SK-N-SH treated with all-trans-retinoic acid at 6 μM for 48 hours (cell line): ENCODE measurements around the gene GSG1.

ENCODE experiments used
- ATAC-seq: fragments of 200-7000 bp; cut with Tn5 transposase; 3 replicates; pipeline ENCODE4 v1.9.1; 2020; ENCODE audit warnings: mild to moderate bottlenecking, moderate library complexity
- ARNTL ChIP-seq: fragments of 450-650 bp; formaldehyde crosslinking; IDR thresholded peaks from 2 replicates; pipeline ENCODE4 v1.5.0; 2020; ENCODE audit warnings: low read depth, mild to moderate bottlenecking, moderate library complexity, borderline replicate concordance
- BACH2 ChIP-seq: fragments of 250-450 bp; sonication (Bioruptor Pico); IDR thresholded peaks from 2 replicates; pipeline ENCODE4 v1.9.0; 2021; ENCODE audit warnings: mild to moderate bottlenecking, borderline replicate concordance
- CSDC2 ChIP-seq: fragments of 250-450 bp; sonication (Bioruptor Pico); IDR thresholded peaks from 2 replicates; pipeline ENCODE4 v1.5.0; 2020; ENCODE audit warnings: mild to moderate bottlenecking, moderate library complexity
- ESRRG ChIP-seq: fragments of 250-450 bp; sonication (Bioruptor Pico); IDR thresholded peaks from 2 replicates; pipeline ENCODE4 v1.6.1; 2021; ENCODE audit warnings: mild to moderate bottlenecking
- OSR1 ChIP-seq: fragments of 250-450 bp; sonication (Bioruptor Pico); IDR thresholded peaks from 2 replicates; pipeline ENCODE4 v1.8.0; 2022; ENCODE audit warnings: moderate library complexity, mild to moderate bottlenecking, inconsistent platforms
- PPARA ChIP-seq: fragments of 250-450 bp; sonication (Bioruptor Pico); IDR thresholded peaks from 2 replicates; pipeline ENCODE4 v1.5.0; 2020; ENCODE audit warnings: mild to moderate bottlenecking, borderline replicate concordance
- RARB ChIP-seq: fragments of 250-450 bp; sonication (Bioruptor Pico); IDR thresholded peaks from 2 replicates; pipeline ENCODE4 v1.8.0; 2021; ENCODE audit warnings: mild to moderate bottlenecking, moderate library complexity
- SNAI2 ChIP-seq: fragments of 250-450 bp; sonication (Bioruptor Pico); IDR thresholded peaks from 2 replicates; pipeline ENCODE4 v1.5.0; 2020; ENCODE audit warnings: mild to moderate bottlenecking, moderate library complexity
- ZC3H10 ChIP-seq: fragments of 250-450 bp; sonication (Bioruptor Pico); IDR thresholded peaks from 2 replicates; pipeline ENCODE4 v1.5.1; 2021; ENCODE audit warnings: mild to moderate bottlenecking, moderate library complexity
- ZFP3 ChIP-seq: fragments of 250-450 bp; sonication (Bioruptor Pico); IDR thresholded peaks from 2 replicates; pipeline ENCODE4 v1.5.0; 2020; ENCODE audit warnings: mild to moderate bottlenecking, moderate library complexity
- ZFP30 ChIP-seq: fragments of 450-650 bp; formaldehyde crosslinking; IDR thresholded peaks from 2 replicates; pipeline ENCODE4 v1.5.0; 2022; ENCODE audit warnings: mild to moderate bottlenecking, moderate library complexity
- ZNF8 ChIP-seq: fragments of 450-650 bp; formaldehyde crosslinking; IDR thresholded peaks from 2 replicates; pipeline ENCODE4 v1.5.0; 2020; ENCODE audit warnings: mild to moderate bottlenecking, moderate library complexity
- TF ChIP-seq, protein P1 (sequence below): fragments of 250-450 bp; sonication (Bioruptor Pico); IDR thresholded peaks from 2 replicates; pipeline ENCODE4 v1.8.0; 2020; ENCODE audit warnings: mild to moderate bottlenecking, moderate library complexity, borderline replicate concordance
- TF ChIP-seq, protein P2 (sequence below): fragments of 250-450 bp; sonication (Bioruptor Pico); IDR thresholded peaks from 2 replicates; pipeline ENCODE4 v1.5.0; 2020; ENCODE audit warnings: mild to moderate bottlenecking, moderate library complexity
- TF ChIP-seq, protein P3 (sequence below): fragments of 250-450 bp; sonication (Bioruptor Pico); IDR thresholded peaks from 2 replicates; pipeline ENCODE4 v1.8.0; 2021; ENCODE audit warnings: low read depth, mild to moderate bottlenecking, moderate library complexity, borderline replicate concordance
- TF ChIP-seq, protein P4 (sequence below): fragments of 250-450 bp; sonication (Bioruptor Pico); IDR thresholded peaks from 2 replicates; pipeline ENCODE4 v1.5.1; 2021; ENCODE audit warnings: mild to moderate bottlenecking, moderate library complexity

The GSG1 gene

GRCh38 chr12:13082861-13083260, 20.6 kb downstream of the GSG1 start (continued):
- TF ChIP-seq ZC3H10 (no peak), BACH2 (CRISPR knock-in tag) (no peak), ZNF8 (CRISPR knock-in tag) (no peak), PPARA (CRISPR knock-in tag) (no peak), ZFP3 (CRISPR knock-in tag) (no peak), RARB (CRISPR knock-in tag) (no peak), ZFP30 (CRISPR knock-in tag) (no peak)
- TF ChIP-seq, protein P1, sequence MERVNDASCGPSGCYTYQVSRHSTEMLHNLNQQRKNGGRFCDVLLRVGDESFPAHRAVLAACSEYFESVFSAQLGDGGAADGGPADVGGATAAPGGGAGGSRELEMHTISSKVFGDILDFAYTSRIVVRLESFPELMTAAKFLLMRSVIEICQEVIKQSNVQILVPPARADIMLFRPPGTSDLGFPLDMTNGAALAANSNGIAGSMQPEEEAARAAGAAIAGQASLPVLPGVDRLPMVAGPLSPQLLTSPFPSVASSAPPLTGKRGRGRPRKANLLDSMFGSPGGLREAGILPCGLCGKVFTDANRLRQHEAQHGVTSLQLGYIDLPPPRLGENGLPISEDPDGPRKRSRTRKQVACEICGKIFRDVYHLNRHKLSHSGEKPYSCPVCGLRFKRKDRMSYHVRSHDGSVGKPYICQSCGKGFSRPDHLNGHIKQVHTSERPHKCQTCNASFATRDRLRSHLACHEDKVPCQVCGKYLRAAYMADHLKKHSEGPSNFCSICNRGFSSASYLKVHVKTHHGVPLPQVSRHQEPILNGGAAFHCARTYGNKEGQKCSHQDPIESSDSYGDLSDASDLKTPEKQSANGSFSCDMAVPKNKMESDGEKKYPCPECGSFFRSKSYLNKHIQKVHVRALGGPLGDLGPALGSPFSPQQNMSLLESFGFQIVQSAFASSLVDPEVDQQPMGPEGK (CRISPR knock-in tag): no peak
- TF ChIP-seq, protein P2, sequence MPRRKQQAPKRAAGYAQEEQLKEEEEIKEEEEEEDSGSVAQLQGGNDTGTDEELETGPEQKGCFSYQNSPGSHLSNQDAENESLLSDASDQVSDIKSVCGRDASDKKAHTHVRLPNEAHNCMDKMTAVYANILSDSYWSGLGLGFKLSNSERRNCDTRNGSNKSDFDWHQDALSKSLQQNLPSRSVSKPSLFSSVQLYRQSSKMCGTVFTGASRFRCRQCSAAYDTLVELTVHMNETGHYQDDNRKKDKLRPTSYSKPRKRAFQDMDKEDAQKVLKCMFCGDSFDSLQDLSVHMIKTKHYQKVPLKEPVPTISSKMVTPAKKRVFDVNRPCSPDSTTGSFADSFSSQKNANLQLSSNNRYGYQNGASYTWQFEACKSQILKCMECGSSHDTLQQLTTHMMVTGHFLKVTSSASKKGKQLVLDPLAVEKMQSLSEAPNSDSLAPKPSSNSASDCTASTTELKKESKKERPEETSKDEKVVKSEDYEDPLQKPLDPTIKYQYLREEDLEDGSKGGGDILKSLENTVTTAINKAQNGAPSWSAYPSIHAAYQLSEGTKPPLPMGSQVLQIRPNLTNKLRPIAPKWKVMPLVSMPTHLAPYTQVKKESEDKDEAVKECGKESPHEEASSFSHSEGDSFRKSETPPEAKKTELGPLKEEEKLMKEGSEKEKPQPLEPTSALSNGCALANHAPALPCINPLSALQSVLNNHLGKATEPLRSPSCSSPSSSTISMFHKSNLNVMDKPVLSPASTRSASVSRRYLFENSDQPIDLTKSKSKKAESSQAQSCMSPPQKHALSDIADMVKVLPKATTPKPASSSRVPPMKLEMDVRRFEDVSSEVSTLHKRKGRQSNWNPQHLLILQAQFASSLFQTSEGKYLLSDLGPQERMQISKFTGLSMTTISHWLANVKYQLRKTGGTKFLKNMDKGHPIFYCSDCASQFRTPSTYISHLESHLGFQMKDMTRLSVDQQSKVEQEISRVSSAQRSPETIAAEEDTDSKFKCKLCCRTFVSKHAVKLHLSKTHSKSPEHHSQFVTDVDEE (CRISPR knock-in tag): no peak
- TF ChIP-seq, all 23 proteins: peak for 0

GRCh38 chr12:13080266-13080665, 23.2 kb downstream of the GSG1 start:
- TF ChIP-seq ZFP3 (CRISPR knock-in tag): no peak
- TF ChIP-seq ZFP30 (CRISPR knock-in tag): no peak
- TF ChIP-seq OSR1: no peak
- no peak for TF ChIP-seq CSDC2 (CRISPR knock-in tag)
- TF ChIP-seq, protein P3, sequence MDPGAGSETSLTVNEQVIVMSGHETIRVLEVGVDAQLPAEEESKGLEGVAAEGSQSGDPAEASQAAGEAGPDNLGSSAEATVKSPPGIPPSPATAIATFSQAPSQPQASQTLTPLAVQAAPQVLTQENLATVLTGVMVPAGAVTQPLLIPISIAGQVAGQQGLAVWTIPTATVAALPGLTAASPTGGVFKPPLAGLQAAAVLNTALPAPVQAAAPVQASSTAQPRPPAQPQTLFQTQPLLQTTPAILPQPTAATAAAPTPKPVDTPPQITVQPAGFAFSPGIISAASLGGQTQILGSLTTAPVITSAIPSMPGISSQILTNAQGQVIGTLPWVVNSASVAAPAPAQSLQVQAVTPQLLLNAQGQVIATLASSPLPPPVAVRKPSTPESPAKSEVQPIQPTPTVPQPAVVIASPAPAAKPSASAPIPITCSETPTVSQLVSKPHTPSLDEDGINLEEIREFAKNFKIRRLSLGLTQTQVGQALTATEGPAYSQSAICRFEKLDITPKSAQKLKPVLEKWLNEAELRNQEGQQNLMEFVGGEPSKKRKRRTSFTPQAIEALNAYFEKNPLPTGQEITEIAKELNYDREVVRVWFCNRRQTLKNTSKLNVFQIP (CRISPR knock-in tag): no peak
- TF ChIP-seq, protein P1 (CRISPR knock-in tag): no peak
- TF ChIP-seq, protein P4, sequence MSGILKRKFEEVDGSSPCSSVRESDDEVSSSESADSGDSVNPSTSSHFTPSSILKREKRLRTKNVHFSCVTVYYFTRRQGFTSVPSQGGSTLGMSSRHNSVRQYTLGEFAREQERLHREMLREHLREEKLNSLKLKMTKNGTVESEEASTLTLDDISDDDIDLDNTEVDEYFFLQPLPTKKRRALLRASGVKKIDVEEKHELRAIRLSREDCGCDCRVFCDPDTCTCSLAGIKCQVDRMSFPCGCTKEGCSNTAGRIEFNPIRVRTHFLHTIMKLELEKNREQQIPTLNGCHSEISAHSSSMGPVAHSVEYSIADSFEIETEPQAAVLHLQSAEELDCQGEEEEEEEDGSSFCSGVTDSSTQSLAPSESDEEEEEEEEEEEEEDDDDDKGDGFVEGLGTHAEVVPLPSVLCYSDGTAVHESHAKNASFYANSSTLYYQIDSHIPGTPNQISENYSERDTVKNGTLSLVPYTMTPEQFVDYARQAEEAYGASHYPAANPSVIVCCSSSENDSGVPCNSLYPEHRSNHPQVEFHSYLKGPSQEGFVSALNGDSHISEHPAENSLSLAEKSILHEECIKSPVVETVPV: no peak
- TF ChIP-seq, protein P2 (CRISPR knock-in tag): no peak
- no peak for ATAC-seq

DNA sequence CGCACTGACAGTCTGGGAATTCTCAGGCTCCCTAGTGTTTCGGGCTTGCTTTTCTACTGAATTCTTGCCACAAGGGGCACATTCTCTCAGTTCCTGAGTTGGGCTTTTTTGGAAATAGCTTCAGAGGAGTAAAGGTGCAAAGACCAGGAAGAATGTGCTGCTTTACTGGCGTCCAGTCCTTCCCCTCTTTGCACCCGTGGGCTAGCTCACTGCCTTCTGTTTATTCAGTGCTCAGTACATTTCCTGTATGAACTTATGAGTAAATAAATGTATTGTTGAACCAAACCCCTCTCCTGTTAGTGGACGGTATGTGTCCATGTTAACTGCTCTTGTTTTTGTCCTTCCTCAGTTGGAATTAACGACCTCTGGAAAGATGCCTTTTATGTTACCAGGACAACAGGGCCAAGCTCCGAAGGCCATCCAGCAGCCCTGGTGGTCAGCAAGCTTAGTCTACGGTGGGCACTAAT, 24.0 kb downstream of the GSG1 start:
- ATAC-seq: no peak
- TF ChIP-seq, protein P3 (CRISPR knock-in tag): no peak
- TF ChIP-seq, protein P2 (CRISPR knock-in tag): no peak
- TF ChIP-seq ARNTL: no peak
- no peak for TF ChIP-seq ZFP30 (CRISPR knock-in tag)
- TF ChIP-seq, protein P1 (CRISPR knock-in tag): no peak
- no peak for TF ChIP-seq ZC3H10
- no peak for TF ChIP-seq ESRRG
- no peak for TF ChIP-seq CSDC2 (CRISPR knock-in tag)
- no peak for TF ChIP-seq ZNF8 (CRISPR knock-in tag)
- TF ChIP-seq SNAI2 (CRISPR knock-in tag): no peak
